GF-D8 (cell line): ENCODE measurements around the gene MAD2L1.
"Not testable (repeated sequence)": the region's sequence is repeated elsewhere in the genome, so short reads cannot be mapped to it uniquely, and the experiment has no call there.

Source experiments
- DNase-seq: peaks from one replicate; lab custom pipeline; 2025; lab: John Stamatoyannopoulos, UW

The MAD2L1 gene

GRCh38 chr4:120066517-120067340, at the start of gene MAD2L1:
Gene MAD2L1, minus strand, starts transcription at chr4:120066848. Its CDS starts 114 bp downstream, at chr4:120066734.
- peak; percentile 94 for DNase-seq

- no peak for DNase-seq
Measured at GRCh38 chr4:120111745-120112144, 45.1 kb upstream of the MAD2L1 start.

DNA sequence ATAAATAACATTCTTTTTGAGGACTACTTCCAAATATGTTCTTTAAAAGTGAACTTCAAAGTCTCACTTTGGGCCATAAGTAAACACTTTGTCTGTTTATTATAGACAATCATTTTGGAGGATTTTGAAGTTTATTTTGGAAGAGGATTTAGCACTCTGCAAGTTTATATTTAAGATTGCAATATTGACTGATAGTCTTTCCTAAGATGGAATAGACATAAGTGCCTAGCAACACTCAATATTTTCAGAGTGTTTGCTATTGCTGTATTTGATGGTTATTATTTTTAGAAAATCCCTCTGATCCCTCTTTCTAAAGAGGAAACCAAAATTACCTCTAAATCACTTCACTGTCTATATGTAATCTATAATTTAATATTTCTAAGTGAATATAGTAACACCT, 42.8 kb upstream of the MAD2L1 start:
- DNase-seq: no peak

DNA sequence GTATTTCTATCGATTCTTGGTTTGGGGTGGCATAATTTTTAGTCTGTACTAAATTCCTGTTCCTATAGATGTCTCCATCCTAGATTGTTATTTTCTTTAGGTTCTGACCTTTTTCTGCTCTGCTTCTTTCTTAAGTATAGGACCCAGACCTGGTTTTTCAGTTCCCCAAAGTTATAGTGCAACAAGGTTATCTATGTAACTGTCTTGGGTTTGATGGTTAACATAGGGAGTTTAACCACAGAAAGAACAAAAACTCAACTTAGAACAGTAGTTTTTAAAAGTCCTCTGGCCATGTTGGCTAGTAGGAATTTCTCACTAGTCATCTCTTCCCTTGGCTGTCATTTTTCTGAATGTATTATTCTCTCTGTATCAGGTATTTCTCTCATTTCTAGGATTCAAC, 38.8 kb upstream of the MAD2L1 start:
- DNase-seq: no peak

- no peak for DNase-seq
Measured at GRCh38 chr4:120096508-120097297, 30.1 kb upstream of the MAD2L1 start.

GRCh38 chr4:120088507-120088906, 21.9 kb upstream of the MAD2L1 start:
- no peak for DNase-seq

DNA sequence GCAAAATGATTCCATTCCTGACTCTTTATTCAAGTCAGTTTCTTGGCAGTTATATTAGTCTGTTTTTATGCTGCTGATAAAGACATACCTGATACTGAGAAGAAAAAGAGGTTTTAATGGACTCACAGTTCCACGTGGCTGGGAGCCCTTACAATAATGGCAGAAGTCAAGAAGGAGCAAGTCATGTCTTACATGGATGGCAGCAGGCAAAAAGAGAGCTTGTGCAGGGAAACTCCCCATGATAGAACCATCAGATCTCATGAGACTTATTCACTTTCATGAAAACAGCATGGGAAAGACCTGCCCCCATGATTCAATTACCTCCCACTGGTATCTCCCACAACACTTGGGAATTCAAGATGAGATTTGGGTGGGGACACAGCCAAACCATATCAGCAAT, 21.4 kb upstream of the MAD2L1 start:
- not testable (repeated sequence) for DNase-seq

- DNase-seq: no peak
Measured at GRCh38 chr4:120085705-120086104, 19.1 kb upstream of the MAD2L1 start.

- no peak for DNase-seq
Measured at GRCh38 chr4:120084327-120084726, 17.7 kb upstream of the MAD2L1 start.

DNA sequence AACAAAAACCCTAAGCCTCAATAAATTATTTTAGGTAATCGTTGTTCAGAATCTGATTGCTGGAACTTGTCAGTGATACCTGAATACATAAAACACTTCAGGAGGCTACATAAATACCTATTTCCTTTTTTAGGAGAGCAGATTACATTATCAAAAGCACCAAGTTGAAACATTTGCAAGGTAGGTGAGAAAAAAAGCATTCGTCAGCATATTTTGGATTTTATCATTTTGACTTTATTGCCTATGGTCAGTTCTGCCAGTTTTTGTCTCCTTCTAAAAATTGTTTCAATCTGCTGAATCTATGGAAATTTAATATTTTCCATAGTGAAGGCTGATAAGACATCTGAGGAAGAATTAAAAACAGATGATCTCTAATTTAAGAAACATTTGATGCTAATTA, 16.5 kb upstream of the MAD2L1 start:
- no peak for DNase-seq

DNA sequence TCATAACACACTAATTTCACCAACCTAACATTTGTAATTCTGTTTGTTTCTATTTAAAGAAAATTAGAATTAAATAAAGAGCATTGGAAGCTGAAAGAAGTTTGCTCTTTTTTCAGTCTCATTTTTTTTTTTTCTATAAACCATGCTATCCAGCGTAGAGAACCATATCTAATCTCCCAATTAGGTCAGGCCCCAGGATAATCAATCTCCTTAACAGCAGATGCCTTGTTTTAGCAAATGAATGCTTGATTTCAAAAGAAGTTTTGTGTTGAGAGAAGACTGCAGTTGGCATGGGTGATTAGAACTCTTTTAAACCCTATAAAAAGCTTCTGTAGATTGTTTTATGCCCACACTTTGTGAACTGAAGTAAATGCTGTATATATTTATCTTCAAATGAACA, 15.6 kb upstream of the MAD2L1 start:
- DNase-seq: no peak

- DNase-seq: no peak
Measured at GRCh38 chr4:120081726-120082125, 15.1 kb upstream of the MAD2L1 start.

DNA sequence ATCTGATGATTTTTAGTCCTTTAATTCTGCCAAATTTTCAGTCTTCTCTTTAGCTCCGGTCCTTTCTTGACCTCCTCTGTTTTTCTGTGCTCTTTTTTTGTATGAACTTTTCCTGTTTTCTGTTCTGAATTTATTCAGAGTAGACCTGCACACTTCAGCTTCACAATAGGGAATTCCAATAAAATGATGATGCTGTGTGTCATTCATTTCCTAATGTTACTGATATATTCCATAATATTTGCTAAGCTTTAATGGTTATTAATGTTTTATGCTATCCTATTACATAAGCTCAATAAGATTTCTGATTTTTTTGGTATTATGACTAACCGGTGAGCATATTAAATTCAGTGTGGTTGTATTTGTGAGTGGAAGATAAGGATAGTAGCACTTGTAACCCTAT, 13.9 kb upstream of the MAD2L1 start:
- no peak for DNase-seq

DNA sequence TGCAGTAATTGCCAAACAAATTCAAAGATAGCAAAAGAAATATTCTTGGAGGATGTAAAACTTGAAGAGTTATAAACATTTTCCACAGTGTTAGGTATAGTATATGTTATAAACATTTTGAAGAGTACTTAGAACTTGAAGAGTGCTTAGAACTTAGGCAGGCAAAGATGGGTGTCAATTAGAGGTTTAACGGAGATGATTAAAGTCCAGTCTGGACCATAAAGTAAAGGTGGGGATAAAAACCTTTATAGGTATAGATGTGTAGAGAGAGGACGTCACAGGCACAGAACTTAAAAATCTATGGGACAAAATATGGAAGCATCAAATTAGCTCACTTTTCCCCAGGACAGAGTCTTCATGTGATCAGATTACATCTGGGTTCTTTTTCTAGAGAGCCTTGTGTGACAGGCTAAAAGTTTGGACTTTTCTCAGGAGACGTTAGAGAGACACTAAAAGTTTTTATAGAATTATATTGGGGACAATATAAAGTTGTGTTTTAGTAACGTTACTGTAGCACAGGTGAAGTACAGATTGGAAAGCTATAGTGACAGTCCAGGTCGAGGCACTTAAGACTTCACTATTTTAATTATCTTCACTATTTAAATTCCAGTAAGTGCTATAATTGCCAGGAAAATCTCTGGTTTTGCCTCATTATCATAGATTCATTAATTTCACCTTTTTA, 13.3 kb upstream of the MAD2L1 start:
- no peak for DNase-seq

- DNase-seq: no peak
Measured at GRCh38 chr4:120078216-120078615, 11.6 kb upstream of the MAD2L1 start.

- peak; percentile 38 for DNase-seq
Measured at GRCh38 chr4:120071192-120071795, 4.6 kb upstream of the MAD2L1 start.

- no peak for DNase-seq
Measured at GRCh38 chr4:120070196-120070595, 3.5 kb upstream of the MAD2L1 start.

DNA sequence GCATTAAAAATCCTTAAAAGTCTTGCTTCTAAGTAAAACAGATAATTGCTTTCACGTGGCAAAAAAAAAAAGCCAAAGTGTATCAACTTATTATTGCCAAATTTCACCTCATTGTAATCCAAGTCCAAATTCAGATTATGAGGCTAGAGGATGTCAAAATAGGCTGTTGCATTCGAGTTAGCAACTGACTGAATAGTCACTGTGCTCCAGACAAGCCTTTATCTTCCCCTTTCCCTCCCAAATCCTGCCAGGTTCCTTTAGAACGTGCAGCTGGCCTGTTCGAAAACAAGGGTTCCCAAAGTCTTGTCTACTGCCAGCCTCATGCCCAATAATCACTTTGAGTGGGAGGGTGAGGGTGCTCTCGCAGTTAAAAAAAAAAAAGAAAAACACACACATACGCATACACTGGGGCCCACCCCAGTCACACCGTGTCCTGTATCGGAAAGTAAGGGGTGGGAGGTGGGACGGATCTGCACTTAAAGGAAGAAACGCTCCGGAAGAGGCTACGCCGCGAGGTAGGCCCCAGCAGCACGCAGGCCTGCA, 603 bp downstream of the MAD2L1 start:
- DNase-seq: peak; percentile 70

DNA sequence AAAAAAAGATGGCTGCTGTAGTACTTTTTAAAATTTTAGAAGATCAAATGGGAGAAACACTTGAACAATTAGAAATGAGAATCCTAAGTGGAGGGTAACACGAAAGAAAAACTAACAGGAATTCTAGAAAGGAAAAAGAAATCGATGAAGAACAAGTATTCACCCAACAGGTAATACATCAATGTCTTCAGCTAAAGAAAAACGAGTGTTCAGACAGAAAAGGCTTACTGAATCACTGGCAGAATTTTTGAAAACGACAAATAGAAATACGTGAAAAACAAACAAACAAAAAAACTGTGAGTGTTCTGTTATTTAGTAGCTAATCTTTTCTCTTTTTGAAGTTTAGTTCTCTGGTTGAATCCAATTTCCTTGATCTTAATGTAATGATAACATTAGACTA, 1.8 kb downstream of the MAD2L1 start:
- no peak for DNase-seq

GRCh38 chr4:120063711-120064110, 2.9 kb downstream of the MAD2L1 start:
- not testable (repeated sequence) for DNase-seq

GRCh38 chr4:120062663-120063195, 3.9 kb downstream of the MAD2L1 start:
- no peak for DNase-seq

DNA sequence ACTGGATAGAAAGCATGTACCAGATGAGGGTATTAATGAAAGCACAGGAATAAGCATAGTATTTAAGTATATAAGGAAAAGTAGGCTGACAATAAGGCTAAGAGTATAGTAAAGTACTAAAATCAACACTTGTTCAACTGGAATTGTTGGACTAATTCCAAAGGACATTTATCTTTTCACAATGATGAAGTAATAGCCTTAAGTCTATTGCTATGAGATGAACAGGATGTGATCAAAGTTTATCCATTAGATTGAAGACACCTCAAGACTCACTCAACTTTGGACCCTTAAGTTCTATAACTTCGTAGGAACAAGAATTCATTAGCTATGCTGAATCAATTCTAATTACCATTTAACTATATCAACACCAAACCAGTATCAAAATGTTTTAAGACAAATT, 7.6 kb downstream of the MAD2L1 start:
- DNase-seq: no peak
